A204.1 (cell line): ENCODE results near the gene STX19.

Source experiments
- FAIRE-seq: peaks from 2 replicates; lab custom pipeline; 2012; peaks lifted over from hg19 to GRCh38; lab: Jason Lieb, UNC

The STX19 gene

DNA sequence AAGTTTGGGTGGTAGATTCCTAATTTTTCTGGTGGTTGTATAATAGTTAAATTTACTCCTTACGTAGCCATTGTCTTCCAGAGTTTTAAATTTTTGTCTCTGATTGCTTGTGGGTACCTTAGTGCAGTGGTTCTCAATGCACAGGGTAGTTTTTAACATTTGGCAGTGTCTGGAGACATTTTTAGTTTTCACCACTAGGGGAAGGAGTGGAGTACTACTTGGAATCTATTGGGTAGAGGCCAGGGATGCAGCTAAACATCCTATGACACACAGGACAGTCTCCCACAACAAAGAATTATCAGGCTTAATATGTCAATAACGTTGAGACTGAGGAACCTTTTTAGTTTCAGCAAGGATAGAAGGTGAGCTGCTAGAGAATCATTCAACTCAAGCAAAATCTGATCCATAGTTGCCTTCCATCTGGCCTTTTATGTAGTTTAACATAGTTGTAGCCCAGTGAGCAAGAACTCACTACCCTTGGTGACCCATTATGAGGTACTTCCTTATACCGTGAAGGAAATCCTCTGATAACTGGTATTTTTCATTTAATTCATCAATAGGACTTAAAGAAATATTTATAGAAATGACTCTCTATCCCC is 8.6 kb upstream of the STX19 start:
- FAIRE-seq: no peak

DNA sequence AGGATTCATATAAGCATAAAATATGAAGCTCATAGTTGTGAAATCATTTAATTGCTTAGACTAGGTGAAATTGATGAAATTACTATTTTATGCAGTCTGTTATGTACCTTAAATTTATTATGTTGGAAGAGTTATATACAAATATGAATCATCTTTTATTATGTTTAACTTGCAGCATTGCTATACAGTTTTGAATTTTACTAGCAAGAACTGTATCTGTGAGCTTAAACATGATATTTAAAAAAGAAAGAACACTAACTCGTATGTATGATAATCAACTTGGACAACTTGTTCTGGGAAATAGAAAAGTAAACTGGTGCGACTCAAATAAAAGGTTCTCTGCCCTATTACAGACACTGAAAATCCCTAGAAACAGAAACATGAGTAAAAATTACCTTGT is 1.8 kb downstream of the STX19 start:
- no peak for FAIRE-seq

DNA sequence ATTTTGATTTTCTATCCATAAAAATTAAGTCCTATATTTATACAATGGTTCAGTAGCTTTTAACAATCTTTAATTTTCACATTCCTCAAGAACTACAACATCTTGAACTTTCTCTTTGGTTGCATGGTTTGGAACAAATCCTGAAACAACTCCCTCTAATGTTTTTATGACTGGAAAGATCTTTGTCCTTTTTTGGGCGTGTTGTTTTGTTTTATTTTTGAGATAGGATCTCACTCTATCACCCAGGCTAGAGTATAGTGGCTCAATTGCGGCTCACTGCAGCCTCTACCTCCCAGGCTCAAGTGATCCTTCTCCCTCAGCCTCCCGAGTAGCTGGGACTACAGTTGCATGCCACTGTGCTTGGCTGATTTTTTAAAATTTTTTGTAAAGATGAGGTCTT is 4.0 kb downstream of the STX19 start:
- no peak for FAIRE-seq

GRCh38 chr3:94020293-94020692 is 8.1 kb downstream of the STX19 start:
- FAIRE-seq: no peak

- FAIRE-seq: no peak
These were observed 8.7 kb downstream of the STX19 start for GRCh38 chr3:94019659-94020058.

DNA sequence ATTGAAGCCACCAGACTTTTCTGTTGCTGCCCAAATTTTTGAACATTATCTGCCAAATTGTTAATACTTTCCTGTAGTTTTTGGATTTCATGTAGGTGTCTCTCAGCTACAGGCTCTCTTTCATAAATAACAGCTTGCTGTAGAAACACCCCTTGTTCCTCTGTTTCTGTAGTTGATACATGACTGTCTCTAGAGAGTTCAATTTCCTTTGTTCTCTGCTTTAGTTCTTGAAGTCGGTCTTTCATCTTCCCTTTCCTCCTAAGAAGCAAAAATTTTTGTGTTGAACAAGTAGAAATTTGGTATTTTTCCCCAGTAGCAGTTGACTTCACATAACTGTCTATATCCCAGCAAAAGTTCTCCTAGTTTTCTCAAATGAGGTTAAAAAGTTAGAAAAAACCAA is 13.4 kb downstream of the STX19 start:
- no peak for FAIRE-seq

- no peak for FAIRE-seq
These were observed 16.2 kb downstream of the STX19 start for GRCh38 chr3:94012185-94012584.

- FAIRE-seq: no peak
These were observed 17.1 kb downstream of the STX19 start for GRCh38 chr3:94011233-94011711.

GRCh38 chr3:94009608-94010007 is 18.8 kb downstream of the STX19 start:
- FAIRE-seq: no peak

DNA sequence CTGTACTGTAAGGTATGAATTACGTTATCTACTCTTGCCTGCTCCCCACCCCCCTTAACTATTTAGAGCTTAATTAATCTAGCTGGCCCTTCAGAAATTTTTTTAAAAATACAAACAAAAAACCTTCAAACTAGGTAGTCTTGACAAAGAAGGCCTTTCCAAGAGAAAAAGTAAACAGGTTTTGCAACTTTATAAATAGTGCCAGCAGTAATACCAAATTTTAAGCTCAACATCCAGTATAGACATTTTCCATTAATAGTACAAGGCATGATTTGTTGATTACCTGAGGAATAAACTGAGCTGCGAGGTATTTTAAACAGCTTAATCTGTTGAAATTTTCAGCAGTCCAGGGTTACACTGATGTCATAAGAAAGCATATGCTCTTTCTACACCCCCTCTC is 20.1 kb downstream of the STX19 start:
- FAIRE-seq: no peak

DNA sequence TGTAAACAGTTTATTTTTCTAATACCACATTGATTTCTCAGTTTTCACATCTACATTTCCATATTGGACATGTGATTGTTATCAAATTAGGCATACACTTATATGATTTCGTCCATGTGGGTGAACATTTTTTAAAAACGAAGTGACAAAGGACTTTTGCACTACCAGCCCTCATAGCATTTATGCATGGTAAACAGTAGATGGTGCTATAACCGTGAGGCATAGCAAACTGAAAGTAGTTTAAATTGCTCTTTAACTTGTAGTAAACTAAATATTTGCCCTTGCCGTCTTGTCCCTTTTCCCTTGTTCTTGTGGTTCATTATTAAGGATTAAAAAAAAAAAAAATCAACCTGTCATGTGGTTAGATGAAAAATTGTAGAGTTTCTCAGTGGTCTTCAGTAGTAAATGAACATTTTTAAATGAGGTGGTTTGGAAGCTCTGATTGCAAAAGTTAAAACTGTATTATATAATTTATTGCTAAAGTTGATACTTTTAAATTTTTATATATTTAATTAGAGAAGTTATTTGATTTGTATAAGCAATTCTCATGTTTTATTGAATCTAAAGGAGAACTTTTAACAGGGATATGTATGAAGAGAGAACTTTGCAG is 24.0 kb downstream of the STX19 start:
- peak; percentile 98 for FAIRE-seq

DNA sequence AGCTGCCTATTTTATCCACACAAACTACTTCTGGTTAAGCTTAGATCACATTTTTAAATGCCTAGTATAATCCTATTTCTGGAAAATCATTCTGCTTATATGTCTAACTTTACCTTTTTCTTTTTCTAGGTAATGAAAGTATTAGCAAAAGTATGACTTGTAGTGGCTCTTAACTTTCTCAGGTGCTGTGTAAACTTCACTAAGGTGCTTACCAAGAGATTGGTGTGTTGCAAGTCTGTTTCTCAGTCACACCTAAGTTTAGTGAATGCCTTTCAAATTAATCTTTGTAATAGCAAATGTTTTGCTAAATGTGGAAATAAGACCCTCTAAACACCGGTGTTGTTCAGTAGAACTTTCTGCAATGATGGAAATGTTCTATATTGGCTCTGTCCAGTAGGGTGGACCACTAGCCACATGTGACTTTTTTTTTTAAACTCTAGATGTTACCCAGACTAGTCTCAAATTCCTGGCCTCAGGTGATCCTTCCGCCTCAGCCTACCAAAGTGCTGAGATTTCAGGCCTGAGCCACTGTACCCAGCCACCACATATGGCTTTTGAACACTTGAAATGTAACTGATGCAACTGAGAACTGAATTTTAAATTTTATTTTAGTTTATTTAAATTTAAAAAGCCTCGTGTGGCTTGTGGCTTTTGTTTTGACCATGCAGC is 26.4 kb downstream of the STX19 start:
- FAIRE-seq: no peak

GRCh38 chr3:94001191-94001590 is 27.2 kb downstream of the STX19 start:
- no peak for FAIRE-seq

DNA sequence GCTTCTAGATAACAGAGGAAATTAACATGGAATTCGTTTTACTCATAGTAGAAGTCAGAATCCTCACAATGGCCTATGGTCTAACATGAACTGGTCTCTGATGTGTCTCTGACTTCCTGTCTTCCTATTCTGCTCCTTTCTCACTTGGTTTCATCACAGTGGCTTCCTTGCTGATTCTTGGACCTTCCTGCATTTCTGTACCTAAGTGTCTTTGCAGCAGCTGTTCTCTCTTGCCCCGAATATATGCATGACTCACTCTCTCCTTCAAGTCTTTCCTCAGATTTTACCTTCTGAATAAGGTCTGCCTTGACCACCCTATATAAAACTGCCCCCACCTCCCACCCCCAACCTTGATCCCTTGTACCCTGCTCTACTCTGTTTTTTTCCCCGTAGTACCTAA is 34.3 kb downstream of the STX19 start:
- FAIRE-seq: no peak

DNA sequence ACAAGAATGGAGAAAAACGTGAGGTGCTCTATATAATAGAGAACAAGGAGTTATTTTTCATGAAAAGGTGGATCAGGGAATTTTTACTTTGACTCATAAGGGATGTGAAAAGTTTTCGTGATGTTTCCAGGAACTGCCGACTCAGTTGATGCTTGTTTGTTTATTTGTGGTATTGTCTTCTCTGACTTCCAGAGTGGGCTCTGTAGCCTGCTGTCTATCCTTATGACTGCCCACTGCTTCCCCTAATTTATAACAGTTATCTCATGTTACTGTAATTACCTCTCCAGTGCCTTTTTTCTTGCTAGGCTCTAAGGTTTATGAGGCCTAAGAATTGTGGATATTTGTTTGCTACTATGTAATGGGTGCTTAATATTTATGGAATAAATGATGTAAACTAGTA is 36.2 kb downstream of the STX19 start:
- FAIRE-seq: no peak

GRCh38 chr3:93991631-93992030 is 36.8 kb downstream of the STX19 start:
- FAIRE-seq: no peak

- no peak for FAIRE-seq
These were observed 39.2 kb downstream of the STX19 start for GRCh38 chr3:93989241-93989640.

- no peak for FAIRE-seq
These were observed 39.6 kb downstream of the STX19 start for GRCh38 chr3:93988764-93989163.

GRCh38 chr3:93988283-93988682 is 40.1 kb downstream of the STX19 start:
- no peak for FAIRE-seq

- no peak for FAIRE-seq
These were observed 43.8 kb downstream of the STX19 start for GRCh38 chr3:93984618-93985017.

DNA sequence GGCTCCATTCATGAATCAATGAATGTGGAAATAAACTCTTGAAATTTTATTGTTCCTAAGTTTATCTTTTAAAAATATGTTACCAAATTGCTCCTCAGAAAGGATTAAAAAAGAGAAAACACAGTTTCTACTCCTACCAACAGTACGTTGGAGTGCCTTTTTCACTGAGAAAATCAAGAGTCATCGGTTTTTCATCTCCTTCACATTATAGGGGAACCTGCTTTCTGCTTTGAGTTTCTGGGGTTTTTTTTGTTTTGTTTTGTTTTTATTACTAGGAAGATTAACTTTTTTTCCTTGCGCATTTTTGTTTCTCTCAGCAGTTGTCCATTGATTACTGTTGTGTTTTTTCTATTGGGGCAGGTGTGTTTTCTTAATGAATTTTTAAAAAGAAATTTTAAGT is 45.0 kb downstream of the STX19 start:
- no peak for FAIRE-seq

DNA sequence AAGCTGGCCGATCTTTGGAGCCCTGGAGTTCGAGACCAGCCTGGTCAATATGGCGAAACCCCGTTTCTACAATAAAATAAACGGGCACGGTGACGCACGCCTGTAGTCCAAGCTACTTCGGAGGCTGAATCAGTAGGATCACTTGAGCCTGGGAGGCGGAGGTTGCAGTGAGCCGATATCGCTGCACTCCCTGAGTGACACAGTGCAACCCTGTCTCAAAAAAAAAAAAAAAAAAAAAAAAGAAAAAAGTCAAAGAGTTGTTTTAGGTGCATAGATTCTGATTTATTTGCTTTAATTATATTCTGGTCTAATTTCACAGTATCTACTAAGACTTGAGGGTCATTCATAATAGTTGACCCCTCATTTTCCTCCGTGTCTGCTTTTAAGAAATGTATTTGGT is 46.7 kb downstream of the STX19 start:
- no peak for FAIRE-seq

DNA sequence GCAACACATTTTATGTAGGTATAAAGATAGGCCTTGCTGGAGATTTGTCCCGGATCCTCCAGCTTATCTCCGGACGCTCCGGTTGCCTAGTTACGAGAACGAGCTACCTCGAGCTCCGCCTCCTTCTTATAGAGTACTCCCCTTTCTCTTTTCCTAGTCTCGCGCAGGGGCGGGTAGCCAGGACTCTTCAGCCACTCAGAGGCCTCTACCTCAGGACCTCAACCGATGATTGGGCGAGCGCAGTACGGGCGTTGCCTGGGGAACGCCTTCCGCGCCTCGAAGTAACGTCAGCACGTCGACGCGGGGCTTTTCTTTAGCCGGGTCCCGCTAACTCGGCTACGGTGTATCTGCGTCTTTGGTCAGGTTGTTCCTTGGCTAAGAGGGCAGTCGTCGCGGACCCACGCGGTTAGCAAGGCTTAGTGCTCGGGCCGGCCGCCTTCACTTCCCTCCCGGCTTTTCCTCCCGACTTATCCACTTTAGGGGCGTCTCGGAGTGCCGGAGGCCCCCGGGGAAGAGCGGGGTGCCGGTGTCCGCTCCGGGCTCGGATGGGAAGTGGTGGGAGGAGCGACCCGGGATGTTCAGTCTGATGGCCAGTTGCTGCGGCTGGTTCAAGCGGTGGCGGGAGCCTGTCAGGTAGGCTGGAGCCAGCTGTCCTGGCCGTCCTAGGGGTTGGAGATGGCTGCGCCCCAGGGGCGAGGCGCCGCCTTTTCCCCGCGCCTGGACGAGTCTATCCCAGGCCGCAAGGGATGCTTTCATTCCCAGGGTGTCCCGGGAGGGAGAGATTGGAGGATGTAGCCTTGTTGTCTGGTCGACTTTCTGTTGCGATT is 48.3 kb downstream of the STX19 start, which contains the start of gene ARL13B:
Gene ARL13B (plus strand): TSS at position 306 of the 827 bp plus-strand sequence. CDS start 269 bp downstream, at position 575.
- FAIRE-seq: peak; percentile 99
